GM12874 (cell line): Measurements from ENCODE around the gene PFN3.

Source experiments
- TF ChIP-seq, protein P1 (sequence below): IDR thresholded peaks from 2 replicates; pipeline ENCODE4 v1.5.1; 2011; ENCODE audit warnings: low read depth, mild to moderate bottlenecking, control low read depth, low read length, moderate library complexity; ENCODE audit not compliant: insufficient read depth

PFN3 gene

DNA sequence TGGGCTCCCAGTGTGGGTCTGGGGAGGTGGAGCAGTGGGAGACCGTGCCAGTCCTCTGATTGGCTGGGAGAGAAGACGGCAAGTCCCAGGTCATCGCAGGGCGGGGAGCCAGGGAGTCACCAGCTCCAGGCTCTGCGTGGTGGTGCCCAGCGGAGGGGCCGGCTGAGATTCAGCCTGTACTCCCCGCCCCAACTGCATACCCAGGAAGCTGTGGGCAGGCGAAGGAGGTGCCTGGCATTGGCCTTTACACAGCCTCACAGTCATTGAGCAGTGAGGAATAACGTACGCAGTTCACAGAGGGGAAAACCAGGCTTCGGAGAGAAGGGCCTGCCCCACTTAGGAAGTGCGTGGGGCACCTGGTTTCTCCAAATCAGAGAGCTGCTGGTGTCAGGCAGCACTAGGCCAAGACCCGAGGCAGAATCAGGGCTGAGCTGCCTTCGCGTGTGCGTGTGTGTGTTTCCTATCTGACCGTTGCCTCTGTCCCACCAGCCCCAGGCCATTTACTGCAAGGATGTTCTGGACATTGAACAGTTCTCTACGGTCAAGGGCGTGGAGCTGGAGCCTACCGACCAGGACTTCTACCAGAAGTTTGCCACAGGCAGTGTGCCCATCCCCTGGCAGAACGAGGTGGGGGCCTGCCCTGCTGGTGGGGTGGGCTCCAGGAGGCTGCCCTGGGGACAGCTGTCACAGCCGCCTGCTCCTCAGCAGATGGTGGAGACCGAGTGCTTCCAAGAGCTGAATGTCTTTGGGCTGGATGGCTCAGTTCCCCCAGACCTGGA is 39.9 kb upstream of the PFN3 start:
- TF ChIP-seq, protein P1, sequence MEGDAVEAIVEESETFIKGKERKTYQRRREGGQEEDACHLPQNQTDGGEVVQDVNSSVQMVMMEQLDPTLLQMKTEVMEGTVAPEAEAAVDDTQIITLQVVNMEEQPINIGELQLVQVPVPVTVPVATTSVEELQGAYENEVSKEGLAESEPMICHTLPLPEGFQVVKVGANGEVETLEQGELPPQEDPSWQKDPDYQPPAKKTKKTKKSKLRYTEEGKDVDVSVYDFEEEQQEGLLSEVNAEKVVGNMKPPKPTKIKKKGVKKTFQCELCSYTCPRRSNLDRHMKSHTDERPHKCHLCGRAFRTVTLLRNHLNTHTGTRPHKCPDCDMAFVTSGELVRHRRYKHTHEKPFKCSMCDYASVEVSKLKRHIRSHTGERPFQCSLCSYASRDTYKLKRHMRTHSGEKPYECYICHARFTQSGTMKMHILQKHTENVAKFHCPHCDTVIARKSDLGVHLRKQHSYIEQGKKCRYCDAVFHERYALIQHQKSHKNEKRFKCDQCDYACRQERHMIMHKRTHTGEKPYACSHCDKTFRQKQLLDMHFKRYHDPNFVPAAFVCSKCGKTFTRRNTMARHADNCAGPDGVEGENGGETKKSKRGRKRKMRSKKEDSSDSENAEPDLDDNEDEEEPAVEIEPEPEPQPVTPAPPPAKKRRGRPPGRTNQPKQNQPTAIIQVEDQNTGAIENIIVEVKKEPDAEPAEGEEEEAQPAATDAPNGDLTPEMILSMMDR, result no peak

GRCh38 chr5:177439518-177440053 is 39.1 kb upstream of the PFN3 start:
- TF ChIP-seq, protein P1, result no peak

GRCh38 chr5:177438468-177438867 is 38.0 kb upstream of the PFN3 start:
- TF ChIP-seq, protein P1, result no peak

GRCh38 chr5:177437623-177438022 is 37.2 kb upstream of the PFN3 start:
- TF ChIP-seq, protein P1, result no peak

GRCh38 chr5:177435847-177436536 is 35.5 kb upstream of the PFN3 start:
- TF ChIP-seq, protein P1, result no peak

DNA sequence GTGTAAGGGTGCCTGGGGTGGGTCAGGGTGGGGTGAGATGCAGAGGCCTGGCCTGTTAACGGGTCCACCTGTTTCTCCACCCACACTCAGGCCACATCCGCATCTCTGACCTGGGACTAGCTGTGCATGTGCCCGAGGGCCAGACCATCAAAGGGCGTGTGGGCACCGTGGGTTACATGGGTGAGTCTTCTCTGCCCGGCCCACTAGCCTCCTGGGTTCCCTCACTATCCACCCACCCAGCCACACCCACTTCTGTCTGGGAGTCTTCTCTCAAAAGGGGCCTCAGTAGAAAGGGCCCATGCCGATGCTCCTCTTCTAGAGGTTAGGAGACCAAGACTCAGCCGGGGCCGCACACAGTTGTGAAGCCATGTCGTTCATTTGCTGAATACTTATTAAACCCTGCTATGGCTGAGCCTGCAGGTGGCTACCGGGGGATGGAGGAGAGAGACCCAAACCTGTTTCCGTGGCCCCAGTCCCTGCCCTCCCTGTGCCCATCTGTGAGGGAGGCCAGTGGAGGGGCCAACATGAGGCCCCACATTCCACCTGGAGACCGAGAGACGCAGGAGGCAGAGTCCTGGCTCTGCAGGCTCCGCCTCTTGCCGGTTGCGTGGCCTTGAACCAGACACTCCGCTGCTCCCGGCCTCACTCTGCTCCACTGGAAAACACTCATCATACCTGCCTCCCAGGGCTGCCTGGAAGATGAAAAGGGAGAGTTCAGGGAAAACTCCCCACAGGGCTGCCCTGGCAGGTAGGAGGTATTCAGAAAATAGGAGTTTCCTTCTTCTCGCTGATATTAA is 34.7 kb upstream of the PFN3 start:
- TF ChIP-seq, protein P1, result no peak

- TF ChIP-seq, protein P1, result no peak
Measured at GRCh38 chr5:177434437-177434836, 34.0 kb upstream of the PFN3 start.
